Endodermal cell (in vitro differentiated cells): Measurements from ENCODE around the gene ORAI3. TPM values are rescaled to one million over a fixed set of nuclear protein-coding genes. Genes with fewer than 3 reads are reported as not detected.
A peak's percentile ranks its signal among the peaks of the same experiment; 100 is the strongest.

Source experiments
- DNase-seq: peaks from one replicate; pipeline ENCODE4 v3.0.0-alpha.2; 2017
- H3K27ac ChIP-seq: 2 replicates; pipeline ENCODE4 v1.5.1; 2013; ENCODE audit warnings: mild to moderate bottlenecking, low read depth, low read length, moderate library complexity
- H3K27me3 ChIP-seq: 2 replicates; pipeline ENCODE4 v1.6.1; 2013; ENCODE audit warnings: mild to moderate bottlenecking, low read length, moderate library complexity; ENCODE audit not compliant: insufficient read depth, control insufficient read depth, poor library complexity, severe bottlenecking
- H3K36me3 ChIP-seq: 2 replicates; pipeline ENCODE4 v1.7.0; 2013; ENCODE audit warnings: mild to moderate bottlenecking, low read length, moderate library complexity; ENCODE audit not compliant: control insufficient read depth, insufficient read depth
- H3K4me1 ChIP-seq: one replicate; pipeline ENCODE4 v1.7.0; 2013; ENCODE audit warnings: low read length; ENCODE audit not compliant: control insufficient read depth, insufficient read depth
- H3K4me3 ChIP-seq: 2 replicates; pipeline ENCODE4 v1.5.1; 2013; ENCODE audit warnings: mild to moderate bottlenecking, low read length, moderate library complexity
- H3K9ac ChIP-seq: 2 replicates; pipeline ENCODE4 v1.6.1; 2013; ENCODE audit warnings: mild to moderate bottlenecking, low read length, moderate library complexity; ENCODE audit not compliant: poor library complexity, severe bottlenecking; ENCODE audit errors: extremely low read depth
- H3K9me3 ChIP-seq: 2 replicates; pipeline ENCODE4 v1.6.1; 2013; ENCODE audit warnings: mild to moderate bottlenecking, low read length, moderate library complexity; ENCODE audit not compliant: control insufficient read depth
- H3K27ac Mint-ChIP-seq: 2 replicates; pipeline ENCODE4 v1.8.0; 2020; ENCODE audit warnings: mixed read lengths
- H3K27me3 Mint-ChIP-seq: 2 replicates; pipeline ENCODE4 v1.8.0; 2021; ENCODE audit warnings: mild to moderate bottlenecking, mixed read lengths; ENCODE audit not compliant: insufficient read depth
- H3K36me3 Mint-ChIP-seq: 2 replicates; pipeline ENCODE4 v1.8.0; 2020; ENCODE audit warnings: low read depth, mixed read lengths
- H3K4me1 Mint-ChIP-seq: 2 replicates; pipeline ENCODE4 v1.8.0; 2020; ENCODE audit warnings: mixed read lengths
- H3K4me3 Mint-ChIP-seq: 2 replicates; pipeline ENCODE4 v1.8.0; 2020; ENCODE audit warnings: mild to moderate bottlenecking, moderate library complexity, mixed read lengths
- H3K9me3 Mint-ChIP-seq: 2 replicates; pipeline ENCODE4 v1.8.0; 2020; ENCODE audit warnings: mild to moderate bottlenecking, mixed read lengths
- CTCF ChIP-seq: fragments of 200-600 bp; sonication (generic); conservative IDR thresholded peaks from 2 replicates; pipeline ENCODE4 v1.5.0; 2021; ENCODE audit warnings: antibody characterized with exemption, mild to moderate bottlenecking
- whole genome bisulfite sequencing, 2 experiments: methylation state at CpG; one replicate each; pipeline versions ENCODE4 v1.1.5 to v1.1.7; 2013; ENCODE audit warnings: missing lambda C conversion rate in 2 of 2, mixed read lengths in 1 of 2; ENCODE audit not compliant: insufficient coverage in 1 of 2, insufficient read length in 1 of 2; 5-methylcytosine and 5-hydroxymethylcytosine counted together
- long read RNA-seq, 4 experiments: library from polyadenylated mRNA in 2 of 4; library from RNA in 1 of 4; library from capped mRNA in 1 of 4; stranded (forward) in 3 of 4; unstranded in 1 of 4; transcript quantifications; one replicate each; pipeline ENCODE4 v2.0.0, GENCODE V29; 2020 to 2021; ENCODE audit warnings: inconsistent platforms in 1 of 4
- polyA plus RNA-seq, 2 experiments: library from polyadenylated mRNA; stranded (reverse); fragments of 50-300 nt; gene quantifications; one replicate each; pipeline ENCODE4 v1.2.3, GENCODE V29; 2013
- total RNA-seq, 2 donors: library from RNA; stranded (reverse); fragmentation: NEBNext Ultra II Directional in 1 of 2; extraction: Animal tissue kit (Norgen Biotek cat#: 25700) in 1 of 2; gene quantifications; 2 replicates in 1 of 2; 3 replicates in 1 of 2; pipeline ENCODE4 v1.2.1, GENCODE V29; 2021

The ORAI3 gene
- total RNA-seq, result 10 to 100 TPM; 16.9 to 17.7 TPM
- polyA plus RNA-seq (2013, experiment 1 of 2), result 9.2 TPM
- 10.4 TPM for polyA plus RNA-seq (2013, experiment 2 of 2)
- long read RNA-seq, experiment 1, partial matches to known transcripts, result 3 of 8 reads
- long read RNA-seq, experiment 1, other reads (novel, unspliced or antisense), result 0 of 8 reads
- long read RNA-seq, experiment 2, transcript ORAI3-201 (2 exons, 2,206 nt), result major isoform, 27 of 30 reads
- long read RNA-seq, experiment 2, partial matches to known transcripts, result 0 of 30 reads
- long read RNA-seq, experiment 2, other reads (novel, unspliced or antisense), result 1 of 30 reads
- long read RNA-seq, experiment 3, transcript ORAI3-201 (2 exons, 2,206 nt), result major isoform, 5 of 5 reads
- long read RNA-seq, experiment 3, partial matches to known transcripts, result 0 of 5 reads
- long read RNA-seq, experiment 3, other reads (novel, unspliced or antisense), result 0 of 5 reads
- long read RNA-seq, experiment 4, result 0 reads

- Mint-ChIP-seq H3K27me3 (no peaks in the 10 kb centered on the region), H3K36me3 (peaks cover 25% of the 10 kb centered on the region), H3K27ac (peak within 1 kb of the TSS; percentile 96), H3K4me3 (peak within 1 kb of the TSS; percentile 82), H3K9me3 (no peaks in the 10 kb centered on the region), H3K4me1 (peaks cover 22% of the 10 kb centered on the region)
- H3K9ac ChIP-seq, result peak within 1 kb of the TSS; percentile 82
- TF ChIP-seq CTCF, result no peak
- peak; percentile 86 for DNase-seq
- H3K4me1 ChIP-seq, result peaks cover 12% of the 10 kb centered on the region
- H3K9me3 ChIP-seq, result no peaks in the 10 kb centered on the region
- WGBS, 2 experiments, result 0% methylated on average over 11 to 69 of the region's 70 CpGs
- H3K36me3 ChIP-seq, result peaks cover 31% of the 10 kb centered on the region
- peak within 1 kb of the TSS; percentile 95 for H3K27ac ChIP-seq
- H3K4me3 ChIP-seq, result peak within 1 kb of the TSS; percentile 91
- no peaks in the 10 kb centered on the region for H3K27me3 ChIP-seq
Observed at GRCh38 chr16:30948667-30949649, at the start of gene ORAI3. ORAI3 (plus strand) TSS chr16:30949068; CDS start chr16:30949290, 222 bp downstream.

GRCh38 chr16:30899794-30900193 lies 49.1 kb upstream of the ORAI3 start:
- 95 to 100% methylated on average over 2 of the region's 2 CpGs for WGBS, 2 experiments
- no peak overlapping the region for H3K4me3 ChIP-seq
- H3K9ac ChIP-seq, result no peak overlapping the region
- H3K27ac ChIP-seq, result no peak overlapping the region
- no peak overlapping the region for H3K27ac Mint-ChIP-seq
- TF ChIP-seq CTCF, result no peak
- peaks cover 19% of the 10 kb centered on the region for H3K4me1 Mint-ChIP-seq
- H3K9me3 Mint-ChIP-seq, result no peaks in the 10 kb centered on the region
- H3K4me1 ChIP-seq, result peaks cover 8% of the 10 kb centered on the region
- H3K9me3 ChIP-seq, result no peaks in the 10 kb centered on the region
- no peak overlapping the region for H3K4me3 Mint-ChIP-seq
- no peaks in the 10 kb centered on the region for H3K36me3 Mint-ChIP-seq
- H3K27me3 ChIP-seq, result no peaks in the 10 kb centered on the region
- H3K36me3 ChIP-seq, result no peaks in the 10 kb centered on the region
- peaks cover 2% of the 10 kb centered on the region for H3K27me3 Mint-ChIP-seq
- DNase-seq, result no peak

GRCh38 chr16:30900588-30900987 lies 48.3 kb upstream of the ORAI3 start:
- Mint-ChIP-seq H3K27me3 (peaks cover 2% of the 10 kb centered on the region), H3K27ac (no peak overlapping the region), H3K4me3 (no peak overlapping the region), H3K9me3 (no peaks in the 10 kb centered on the region), H3K36me3 (no peaks in the 10 kb centered on the region), H3K4me1 (peaks cover 14% of the 10 kb centered on the region)
- DNase-seq, result no peak
- no peaks in the 10 kb centered on the region for H3K9me3 ChIP-seq
- 92 to 96% methylated on average over 5 of the region's 5 CpGs for WGBS, 2 experiments
- no peak overlapping the region for H3K4me3 ChIP-seq
- H3K36me3 ChIP-seq, result no peaks in the 10 kb centered on the region
- peaks cover 2% of the 10 kb centered on the region for H3K4me1 ChIP-seq
- H3K27ac ChIP-seq, result no peak overlapping the region
- TF ChIP-seq CTCF, result no peak
- H3K27me3 ChIP-seq, result no peaks in the 10 kb centered on the region
- H3K9ac ChIP-seq, result no peak overlapping the region
